Stimulated activated naive CD4-positive, alpha-beta T cell (primary cell): ENCODE results near the gene ZNF638.

ENCODE experiments used
- DNase-seq, 6 experiments: peaks; one replicate each; lab custom pipeline; 2025; lab: John Stamatoyannopoulos, UW

The ZNF638 gene

GRCh38 chr2:71469403-71470398, 138.1 kb downstream of the ZNF638 start:
- DNase-seq = no peak

GRCh38 chr2:71471276-71471675, 139.7 kb downstream of the ZNF638 start:
- DNase-seq = no peak

GRCh38 chr2:71472019-71472418, 140.4 kb downstream of the ZNF638 start:
- no peak for DNase-seq

- DNase-seq = no peak
Observed at GRCh38 chr2:71473346-71474031, 141.9 kb downstream of the ZNF638 start.

- no peak for DNase-seq
Observed at GRCh38 chr2:71474116-71474743, 142.6 kb downstream of the ZNF638 start.

- no peak for DNase-seq
Observed at GRCh38 chr2:71474744-71475397, 143.3 kb downstream of the ZNF638 start.

GRCh38 chr2:71476495-71476894, 144.9 kb downstream of the ZNF638 start:
- DNase-seq = no peak

- no peak for DNase-seq
Observed at GRCh38 chr2:71477231-71477691, 145.7 kb downstream of the ZNF638 start.

- DNase-seq = no peak
Observed at GRCh38 chr2:71478806-71479205, 147.2 kb downstream of the ZNF638 start.

GRCh38 chr2:71479261-71479660, 147.7 kb downstream of the ZNF638 start:
- DNase-seq = no peak

- DNase-seq = no peak
Observed at GRCh38 chr2:71481111-71481510, 149.5 kb downstream of the ZNF638 start.

GRCh38 chr2:71482055-71482454, 150.5 kb downstream of the ZNF638 start:
- no peak for DNase-seq

- no peak for DNase-seq
Observed at GRCh38 chr2:71483246-71483645, 151.7 kb downstream of the ZNF638 start.

- no peak for DNase-seq
Observed at GRCh38 chr2:71484354-71484753, 152.8 kb downstream of the ZNF638 start.
